SJSA1 (cell line): ENCODE results near the gene ZBTB7C. TPM values are rescaled to one million over a fixed set of nuclear protein-coding genes. Genes with fewer than 3 reads are reported as not detected.
"Not testable (repeated sequence)": the region's sequence is repeated elsewhere in the genome, so short reads cannot be mapped to it uniquely, and the experiment has no call there.

Experiments
- DNase-seq, 2 experiments: peaks; one replicate each; pipeline ENCODE4 v3.0.0-alpha.2; 2015 to 2020; ENCODE audit warnings: low spot score in 2 of 2, low read depth in 1 of 2
- H3K27ac ChIP-seq: fragments of 250-450 bp; sonication (Bioruptor Pico); 2 replicates; pipeline ENCODE4 v1.5.1; 2020; ENCODE audit warnings: mild to moderate bottlenecking, moderate library complexity
- H3K27me3 ChIP-seq: fragments of 250-450 bp; sonication (Bioruptor Pico); replicated peaks from 2 replicates; pipeline ENCODE4 v1.5.1; 2020; ENCODE audit warnings: mild to moderate bottlenecking, moderate library complexity
- H3K36me3 ChIP-seq: fragments of 250-450 bp; sonication (Bioruptor Pico); 2 replicates; pipeline ENCODE4 v1.5.1; 2020; ENCODE audit warnings: mild to moderate bottlenecking
- H3K4me1 ChIP-seq: fragments of 250-450 bp; sonication (Bioruptor Pico); replicated peaks from 2 replicates; pipeline ENCODE4 v1.6.1; 2021; ENCODE audit warnings: mild to moderate bottlenecking
- H3K4me3 ChIP-seq: fragments of 250-450 bp; sonication (Bioruptor Pico); 2 replicates; pipeline ENCODE4 v1.5.1; 2020; ENCODE audit warnings: mild to moderate bottlenecking
- H3K9me3 ChIP-seq: fragments of 250-450 bp; sonication (Bioruptor Pico); replicated peaks from 2 replicates; pipeline ENCODE4 v1.5.1; 2020; ENCODE audit warnings: mild to moderate bottlenecking
- total RNA-seq: library from RNA; depleted of rRNA; stranded (reverse); fragments of >200 nt; shearing (Covaris generic); gene quantifications from 2 replicates; pipeline ENCODE4 v1.2.3, GENCODE V29; 2014

Gene ZBTB7C
- total RNA-seq, 1 experiment from 2014 or later: 0.50 TPM

- peak in 1 of 2 experiments; percentile 45 for DNase-seq
- no peak overlapping the region for H3K27ac ChIP-seq
- H3K36me3 ChIP-seq: no peaks in the 10 kb centered on the region
- H3K4me3 ChIP-seq: no peak overlapping the region
- no peaks in the 10 kb centered on the region for H3K27me3 ChIP-seq
- H3K4me1 ChIP-seq: peaks cover 5% of the 10 kb centered on the region
- H3K9me3 ChIP-seq: no peaks in the 10 kb centered on the region
These were observed 113.4 kb downstream of the ZBTB7C start for GRCh38 chr18:48295586-48296311.

- DNase-seq: peak in 1 of 2 experiments; percentile 32
- no peak overlapping the region for H3K27ac ChIP-seq
These were observed 114.1 kb downstream of the ZBTB7C start for GRCh38 chr18:48294899-48295585.

GRCh38 chr18:48293954-48294898 is 115.0 kb downstream of the ZBTB7C start:
- Histone ChIP-seq H3K36me3 (no peaks in the 10 kb centered on the region), H3K9me3 (no peaks in the 10 kb centered on the region), H3K4me3 (no peak overlapping the region), H3K4me1 (no peaks in the 10 kb centered on the region), H3K27ac (no peak overlapping the region), H3K27me3 (no peaks in the 10 kb centered on the region)
- DNase-seq: peak in 1 of 2 experiments; percentile 28

More at GRCh38 chr18:48294899-48295585, 114.1 kb downstream of the ZBTB7C start:
- Histone ChIP-seq H3K36me3 (no peaks in the 10 kb centered on the region), H3K27me3 (no peaks in the 10 kb centered on the region), H3K4me1 (no peaks in the 10 kb centered on the region), H3K4me3 (no peak overlapping the region), H3K9me3 (no peaks in the 10 kb centered on the region)

GRCh38 chr18:48292782-48293424 is 116.3 kb downstream of the ZBTB7C start:
- no peak overlapping the region for H3K4me3 ChIP-seq
- H3K36me3 ChIP-seq: no peaks in the 10 kb centered on the region
- no peak overlapping the region for H3K27ac ChIP-seq
- no peaks in the 10 kb centered on the region for H3K4me1 ChIP-seq
- H3K27me3 ChIP-seq: peaks cover under 1% of the 10 kb centered on the region; the same call in 1 of the 2 replicates
- no peaks in the 10 kb centered on the region for H3K9me3 ChIP-seq
- peak in 1 of 2 experiments; percentile 29 for DNase-seq

GRCh38 chr18:48292229-48292628 is 117.0 kb downstream of the ZBTB7C start:
- no peaks in the 10 kb centered on the region for H3K9me3 ChIP-seq
- no peak overlapping the region for H3K27ac ChIP-seq
- H3K27me3 ChIP-seq: peaks cover 4% of the 10 kb centered on the region; the same call in 1 of the 2 replicates
- no peaks in the 10 kb centered on the region for H3K36me3 ChIP-seq
- no peak overlapping the region for H3K4me3 ChIP-seq
- DNase-seq: peak in 1 of 2 experiments; percentile 17
- H3K4me1 ChIP-seq: no peaks in the 10 kb centered on the region

GRCh38 chr18:48290162-48290926 is 118.8 kb downstream of the ZBTB7C start:
- peak in 1 of 2 experiments; percentile 33 for DNase-seq
- no peaks in the 10 kb centered on the region for H3K4me1 ChIP-seq
- H3K36me3 ChIP-seq: no peaks in the 10 kb centered on the region
- H3K27ac ChIP-seq: no peak overlapping the region
- no peak overlapping the region for H3K4me3 ChIP-seq
- H3K27me3 ChIP-seq: peaks cover 11% of the 10 kb centered on the region; the same call in 1 of the 2 replicates
- H3K9me3 ChIP-seq: no peaks in the 10 kb centered on the region

GRCh38 chr18:48284743-48285142 is 124.4 kb downstream of the ZBTB7C start:
- Histone ChIP-seq H3K27me3 (peaks cover 11% of the 10 kb centered on the region; the same call in 1 of the 2 replicates), H3K9me3 (no peaks in the 10 kb centered on the region), H3K4me3 (no peak overlapping the region), H3K36me3 (no peaks in the 10 kb centered on the region), H3K4me1 (no peaks in the 10 kb centered on the region), H3K27ac (no peak overlapping the region)
- no peak for DNase-seq

GRCh38 chr18:48284011-48284410 is 125.2 kb downstream of the ZBTB7C start:
- not testable (repeated sequence) for H3K4me3 ChIP-seq, H3K4me1 ChIP-seq, H3K36me3 ChIP-seq, H3K27ac ChIP-seq, H3K9me3 ChIP-seq
- peaks cover 11% of the 10 kb centered on the region; the same call in 1 of the 2 replicates for H3K27me3 ChIP-seq
- DNase-seq: peak in 1 of 2 experiments; percentile 9

- H3K27ac ChIP-seq, H3K9me3 ChIP-seq, H3K27me3 ChIP-seq, H3K4me1 ChIP-seq, H3K4me3 ChIP-seq, H3K36me3 ChIP-seq, DNase-seq: not testable (repeated sequence)
These were observed 127.7 kb downstream of the ZBTB7C start for GRCh38 chr18:48281460-48281859.

- DNase-seq: no peak
- Histone ChIP-seq H3K27ac (no peak overlapping the region), H3K36me3 (no peaks in the 10 kb centered on the region), H3K27me3 (no peaks in the 10 kb centered on the region), H3K9me3 (no peaks in the 10 kb centered on the region), H3K4me1 (no peaks in the 10 kb centered on the region), H3K4me3 (no peak overlapping the region)
These were observed 129.9 kb downstream of the ZBTB7C start for GRCh38 chr18:48279312-48279711.

GRCh38 chr18:48278081-48278480 is 131.1 kb downstream of the ZBTB7C start:
- 0 out of 2 replicates have a peak, but pooled peaks cover 5% of the 10 kb centered on the region for H3K27me3 ChIP-seq
- no peak overlapping the region for H3K4me3 ChIP-seq
- no peaks in the 10 kb centered on the region for H3K4me1 ChIP-seq
- H3K9me3 ChIP-seq: no peaks in the 10 kb centered on the region
- no peak overlapping the region for H3K27ac ChIP-seq
- no peak for DNase-seq
- no peaks in the 10 kb centered on the region for H3K36me3 ChIP-seq

GRCh38 chr18:48274301-48274700 is 134.9 kb downstream of the ZBTB7C start:
- no peaks in the 10 kb centered on the region for H3K4me1 ChIP-seq
- H3K36me3 ChIP-seq: no peaks in the 10 kb centered on the region
- H3K27me3 ChIP-seq: peaks cover 5% of the 10 kb centered on the region; the same call in 1 of the 2 replicates
- H3K27ac ChIP-seq: no peak overlapping the region
- DNase-seq: no peak
- no peaks in the 10 kb centered on the region for H3K9me3 ChIP-seq
- no peak overlapping the region for H3K4me3 ChIP-seq
